HUES6 (cell line): ENCODE results near the gene SUDS3.

Experiments used
- H3K27ac ChIP-seq: 2 replicates; pipeline ENCODE4 v1.7.0; 2013; ENCODE audit warnings: low read depth, mild to moderate bottlenecking, low read length, inconsistent platforms
- H3K27me3 ChIP-seq: 2 replicates; pipeline ENCODE4 v1.6.1; 2013; ENCODE audit warnings: low read length; ENCODE audit not compliant: control insufficient read depth, insufficient read depth
- H3K36me3 ChIP-seq: 2 replicates; pipeline ENCODE4 v1.6.1; 2013; ENCODE audit warnings: low read length; ENCODE audit not compliant: control insufficient read depth, insufficient read depth
- H3K4me1 ChIP-seq: 2 replicates; pipeline ENCODE4 v1.6.1; 2013; ENCODE audit warnings: low read length; ENCODE audit not compliant: control insufficient read depth, insufficient read depth
- H3K4me3 ChIP-seq: 2 replicates; pipeline ENCODE4 v1.5.1; 2013; ENCODE audit warnings: low read depth, low read length
- H3K9ac ChIP-seq: one replicate; pipeline ENCODE4 v1.6.1; 2013; ENCODE audit warnings: mild to moderate bottlenecking, low read length
- H3K9me3 ChIP-seq: 2 replicates; pipeline ENCODE4 v1.6.1; 2013; ENCODE audit warnings: low read depth, low read length; ENCODE audit not compliant: control insufficient read depth, insufficient read depth

The SUDS3 gene

GRCh38 chr12:118373616-118374015, 2.7 kb upstream of the SUDS3 start:
- H3K27ac ChIP-seq: peak overlapping the region; percentile 25; the same call in 1 of the 2 replicates
- H3K9me3 ChIP-seq: no peaks in the 10 kb centered on the region
- peaks cover 15% of the 10 kb centered on the region for H3K4me1 ChIP-seq
- H3K27me3 ChIP-seq: peaks cover 18% of the 10 kb centered on the region
- peak overlapping the region; percentile 87 for H3K4me3 ChIP-seq
- no peaks in the 10 kb centered on the region for H3K36me3 ChIP-seq
- H3K9ac ChIP-seq: peak overlapping the region; percentile 54

GRCh38 chr12:118374126-118374725, 2.1 kb upstream of the SUDS3 start:
- no peak overlapping the region for H3K4me3 ChIP-seq
- peaks cover 4% of the 10 kb centered on the region; the same call in 1 of the 2 replicates for H3K36me3 ChIP-seq
- H3K27me3 ChIP-seq: peaks cover 18% of the 10 kb centered on the region
- H3K27ac ChIP-seq: no peak overlapping the region
- H3K4me1 ChIP-seq: peaks cover 15% of the 10 kb centered on the region
- H3K9me3 ChIP-seq: no peaks in the 10 kb centered on the region
- no peak overlapping the region for H3K9ac ChIP-seq

GRCh38 chr12:118374909-118375308, 1.4 kb upstream of the SUDS3 start:
- no peak overlapping the region for H3K4me3 ChIP-seq
- H3K4me1 ChIP-seq: peaks cover 15% of the 10 kb centered on the region
- no peak overlapping the region for H3K9ac ChIP-seq
- peaks cover 18% of the 10 kb centered on the region for H3K27me3 ChIP-seq
- H3K27ac ChIP-seq: no peak overlapping the region
- no peaks in the 10 kb centered on the region for H3K9me3 ChIP-seq
- H3K36me3 ChIP-seq: peaks cover 11% of the 10 kb centered on the region

- Histone ChIP-seq H3K36me3 (peaks cover 15% of the 10 kb centered on the region), H3K27me3 (peaks cover 17% of the 10 kb centered on the region), H3K4me3 (peak overlapping the region; percentile 71; the same call in 1 of the 2 replicates), H3K27ac (no peak overlapping the region), H3K9ac (no peak overlapping the region), H3K9me3 (no peaks in the 10 kb centered on the region), H3K4me1 (peaks cover 15% of the 10 kb centered on the region)
Measured at GRCh38 chr12:118375348-118375747, 1.0 kb upstream of the SUDS3 start.

GRCh38 chr12:118377021-118377883, 897 bp downstream of the SUDS3 start:
- H3K27me3 ChIP-seq: no peaks in the 10 kb centered on the region
- H3K36me3 ChIP-seq: peaks cover 32% of the 10 kb centered on the region
- H3K4me1 ChIP-seq: peaks cover 7% of the 10 kb centered on the region
- peak overlapping the region; percentile 97 for H3K9ac ChIP-seq
- peak overlapping the region; percentile 71 for H3K4me3 ChIP-seq
- no peaks in the 10 kb centered on the region for H3K9me3 ChIP-seq
- no peak overlapping the region for H3K27ac ChIP-seq

GRCh38 chr12:118377884-118378470, 1.6 kb downstream of the SUDS3 start:
- H3K4me3 ChIP-seq: peak overlapping the region; percentile 71
- H3K27ac ChIP-seq: no peak overlapping the region
- no peaks in the 10 kb centered on the region for H3K9me3 ChIP-seq
- no peaks in the 10 kb centered on the region for H3K27me3 ChIP-seq
- H3K9ac ChIP-seq: peak overlapping the region; percentile 97
- peaks cover 7% of the 10 kb centered on the region for H3K4me1 ChIP-seq
- H3K36me3 ChIP-seq: peaks cover 34% of the 10 kb centered on the region

- Histone ChIP-seq H3K4me3 (no peak overlapping the region), H3K27ac (no peak overlapping the region), H3K9ac (no peak overlapping the region), H3K27me3 (no peaks in the 10 kb centered on the region), H3K9me3 (no peaks in the 10 kb centered on the region), H3K4me1 (no peaks in the 10 kb centered on the region), H3K36me3 (peaks cover 91% of the 10 kb centered on the region)
Measured at GRCh38 chr12:118391424-118391823, 15.1 kb downstream of the SUDS3 start.

- no peak overlapping the region for H3K27ac ChIP-seq
- no peak overlapping the region for H3K9ac ChIP-seq
- no peaks in the 10 kb centered on the region for H3K27me3 ChIP-seq
- peaks cover 91% of the 10 kb centered on the region for H3K36me3 ChIP-seq
- no peaks in the 10 kb centered on the region for H3K4me1 ChIP-seq
- H3K4me3 ChIP-seq: no peak overlapping the region
- no peaks in the 10 kb centered on the region for H3K9me3 ChIP-seq
Measured at GRCh38 chr12:118391836-118392235, 15.5 kb downstream of the SUDS3 start.

GRCh38 chr12:118397708-118398440, 21.5 kb downstream of the SUDS3 start:
- no peak overlapping the region for H3K27ac ChIP-seq
- H3K27me3 ChIP-seq: no peaks in the 10 kb centered on the region
- H3K9ac ChIP-seq: no peak overlapping the region
- H3K36me3 ChIP-seq: peaks cover 94% of the 10 kb centered on the region
- H3K4me1 ChIP-seq: no peaks in the 10 kb centered on the region
- H3K9me3 ChIP-seq: no peaks in the 10 kb centered on the region
- no peak overlapping the region for H3K4me3 ChIP-seq

- no peaks in the 10 kb centered on the region for H3K27me3 ChIP-seq
- peaks cover 95% of the 10 kb centered on the region for H3K36me3 ChIP-seq
- H3K9me3 ChIP-seq: no peaks in the 10 kb centered on the region
- no peak overlapping the region for H3K4me3 ChIP-seq
- H3K9ac ChIP-seq: no peak overlapping the region
- H3K27ac ChIP-seq: peak overlapping the region; percentile 38; the same call in 1 of the 2 replicates
- H3K4me1 ChIP-seq: no peaks in the 10 kb centered on the region
Measured at GRCh38 chr12:118398524-118398923, 22.2 kb downstream of the SUDS3 start.
